ENCODE measurements around the gene PTPRG. TPM values are rescaled to one million over a fixed set of nuclear protein-coding genes. Genes with fewer than 3 reads are reported as not detected.

PTPRG gene
- total RNA-seq, 1 donor = 41.0 TPM

DNA sequence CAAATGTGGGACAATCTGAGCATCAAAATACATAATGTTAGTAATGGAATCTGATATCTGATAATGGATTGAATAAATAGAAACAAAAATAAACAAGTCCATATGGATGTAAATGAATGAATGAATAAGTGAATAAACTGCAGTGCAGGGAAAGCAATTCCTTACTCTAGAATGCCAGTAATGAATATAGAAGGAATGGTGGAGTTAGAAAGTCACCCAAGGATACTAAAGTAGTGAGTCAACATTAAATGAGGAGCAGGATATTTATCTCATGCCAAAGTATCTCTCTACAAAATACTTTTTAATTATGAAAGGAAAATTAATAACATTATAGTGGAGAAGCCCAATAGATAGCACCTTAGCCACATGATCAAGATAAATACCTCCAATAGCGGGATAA, 511.7 kb downstream of the PTPRG start:
- DNase-seq (ENCODE audit: low read depth) = no peak
- H3K4me3 ChIP-seq (ENCODE audit: low read depth, low read length) = no peak overlapping the region
- TF ChIP-seq, protein P1, sequence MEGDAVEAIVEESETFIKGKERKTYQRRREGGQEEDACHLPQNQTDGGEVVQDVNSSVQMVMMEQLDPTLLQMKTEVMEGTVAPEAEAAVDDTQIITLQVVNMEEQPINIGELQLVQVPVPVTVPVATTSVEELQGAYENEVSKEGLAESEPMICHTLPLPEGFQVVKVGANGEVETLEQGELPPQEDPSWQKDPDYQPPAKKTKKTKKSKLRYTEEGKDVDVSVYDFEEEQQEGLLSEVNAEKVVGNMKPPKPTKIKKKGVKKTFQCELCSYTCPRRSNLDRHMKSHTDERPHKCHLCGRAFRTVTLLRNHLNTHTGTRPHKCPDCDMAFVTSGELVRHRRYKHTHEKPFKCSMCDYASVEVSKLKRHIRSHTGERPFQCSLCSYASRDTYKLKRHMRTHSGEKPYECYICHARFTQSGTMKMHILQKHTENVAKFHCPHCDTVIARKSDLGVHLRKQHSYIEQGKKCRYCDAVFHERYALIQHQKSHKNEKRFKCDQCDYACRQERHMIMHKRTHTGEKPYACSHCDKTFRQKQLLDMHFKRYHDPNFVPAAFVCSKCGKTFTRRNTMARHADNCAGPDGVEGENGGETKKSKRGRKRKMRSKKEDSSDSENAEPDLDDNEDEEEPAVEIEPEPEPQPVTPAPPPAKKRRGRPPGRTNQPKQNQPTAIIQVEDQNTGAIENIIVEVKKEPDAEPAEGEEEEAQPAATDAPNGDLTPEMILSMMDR (IDR thresholded peaks at IDR 0.05; ENCODE audit: insufficient read depth, low read depth, low read length) = no peak

DNA sequence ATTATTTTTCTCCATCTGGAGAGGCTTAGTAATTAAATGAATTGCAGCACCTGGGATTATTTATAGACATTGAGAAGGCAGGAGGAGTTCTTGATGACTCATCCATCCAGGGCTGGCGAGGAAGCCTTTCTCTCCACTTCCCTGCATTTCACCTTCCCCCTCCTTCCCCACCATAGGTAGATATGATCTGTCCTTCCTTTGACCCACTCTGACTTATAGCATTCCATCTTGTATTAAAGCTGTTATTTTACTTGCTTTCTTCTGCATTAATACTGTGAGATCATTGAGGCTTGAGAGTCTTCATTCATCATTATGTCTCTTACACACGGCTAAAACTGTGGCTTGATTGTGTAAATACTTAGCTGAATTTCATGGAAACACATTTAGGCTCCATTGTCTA, 523.2 kb downstream of the PTPRG start:
- TF ChIP-seq, protein P1 (IDR thresholded peaks at IDR 0.05; ENCODE audit: insufficient read depth, low read depth, low read length) = no peak
- H3K4me3 ChIP-seq (ENCODE audit: low read depth, low read length) = no peak overlapping the region
- no peak for DNase-seq (ENCODE audit: low read depth)

DNA sequence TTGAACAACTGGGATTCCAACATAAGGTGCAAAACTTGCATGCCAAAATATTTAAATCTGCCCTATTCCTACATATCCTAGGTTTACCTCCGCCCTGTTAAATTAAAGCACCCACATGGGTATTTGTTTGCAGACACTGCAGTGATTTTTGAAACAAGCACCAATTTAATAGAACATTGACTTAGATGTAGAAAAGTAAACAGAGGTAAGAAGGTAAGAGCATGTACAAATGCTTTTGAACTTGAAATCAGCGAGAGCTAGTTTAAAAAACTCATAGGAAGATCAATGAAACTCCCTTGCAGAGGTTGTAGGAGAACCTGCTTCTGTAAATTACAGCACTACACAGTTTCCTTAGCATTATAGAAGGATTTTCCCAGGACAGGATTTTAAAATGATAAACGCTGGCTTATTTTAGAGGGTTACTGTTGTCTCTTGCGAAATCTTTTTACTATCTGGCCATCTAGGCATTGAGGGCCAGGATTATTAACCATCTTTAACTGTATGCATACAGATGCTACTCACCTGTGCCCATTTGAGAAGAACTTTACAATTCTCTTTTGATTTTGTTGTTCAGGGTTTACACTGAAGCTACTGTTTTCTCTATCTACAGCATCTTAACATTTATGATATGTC, 527.2 kb downstream of the PTPRG start:
- TF ChIP-seq, protein P1 (IDR thresholded peaks at IDR 0.05; ENCODE audit: insufficient read depth, low read depth, low read length) = no peak
- no peak for DNase-seq (ENCODE audit: low read depth)
- no peak overlapping the region for H3K4me3 ChIP-seq (ENCODE audit: low read depth, low read length)

DNA sequence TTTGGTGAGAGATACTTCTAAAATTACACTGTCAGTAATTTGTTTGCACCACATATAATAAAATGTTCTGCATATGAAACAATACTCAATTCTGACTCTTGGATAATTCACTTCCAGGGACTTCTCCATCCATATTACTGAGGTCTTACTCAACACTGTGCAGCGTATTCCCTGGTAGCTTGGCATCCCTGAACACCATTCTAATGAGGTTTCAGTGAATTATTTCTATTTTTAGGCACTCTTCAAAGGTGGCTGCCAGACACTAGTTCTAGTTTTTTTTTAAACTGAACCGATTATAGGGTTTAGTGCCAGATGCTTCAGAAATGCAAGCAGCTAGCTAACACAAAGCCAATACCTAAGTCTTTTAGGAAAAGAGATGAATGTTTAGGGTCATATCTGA, 528.7 kb downstream of the PTPRG start:
- H3K4me3 ChIP-seq (ENCODE audit: low read depth, low read length) = no peak overlapping the region
- TF ChIP-seq, protein P1 (IDR thresholded peaks at IDR 0.05; ENCODE audit: insufficient read depth, low read depth, low read length) = no peak
- no peak for DNase-seq (ENCODE audit: low read depth)

DNA sequence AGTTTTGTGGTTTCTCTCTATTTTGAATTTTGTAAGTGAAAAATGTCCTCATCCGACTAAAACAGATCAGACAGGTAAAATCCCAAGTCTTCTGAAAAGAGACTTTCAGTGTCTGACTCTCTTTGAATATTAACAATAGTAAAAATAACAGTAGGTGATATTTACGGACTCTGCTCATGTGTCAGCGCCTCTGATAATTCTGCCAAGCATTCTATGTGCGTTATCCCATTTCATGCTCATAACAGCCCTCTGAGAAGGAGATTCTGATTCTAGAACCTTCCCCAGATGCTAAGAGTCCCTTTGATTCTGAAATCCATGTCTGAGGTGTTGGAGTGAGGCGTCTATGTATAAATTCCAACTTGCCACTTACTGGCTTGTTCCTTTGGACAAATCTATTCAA, 529.1 kb downstream of the PTPRG start:
- no peak overlapping the region for H3K4me3 ChIP-seq (ENCODE audit: low read depth, low read length)
- TF ChIP-seq, protein P1 (IDR thresholded peaks at IDR 0.05; ENCODE audit: insufficient read depth, low read depth, low read length) = no peak
- DNase-seq (ENCODE audit: low read depth) = no peak

DNA sequence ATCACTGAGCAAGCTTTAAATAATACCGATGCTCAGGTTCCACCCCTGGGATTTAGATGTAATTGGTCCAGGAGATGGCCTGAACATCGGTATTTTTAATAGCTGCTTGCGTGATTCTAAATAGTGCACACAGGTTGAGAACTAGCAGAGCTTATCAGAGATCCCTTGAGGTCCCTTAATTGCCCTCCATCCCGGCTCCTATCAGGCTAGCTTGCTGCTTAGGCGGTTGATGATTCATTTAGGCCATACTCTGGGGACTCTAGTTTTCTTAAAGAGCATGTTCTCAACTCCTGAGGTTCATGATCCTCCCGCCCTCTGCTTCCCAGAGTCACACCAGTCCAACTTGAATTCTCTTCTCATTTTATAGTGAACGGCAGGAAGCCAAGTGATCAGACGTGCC, 531.7 kb downstream of the PTPRG start:
- no peak overlapping the region for H3K4me3 ChIP-seq (ENCODE audit: low read depth, low read length)
- TF ChIP-seq, protein P1 (IDR thresholded peaks at IDR 0.05; ENCODE audit: insufficient read depth, low read depth, low read length) = no peak
- DNase-seq (ENCODE audit: low read depth) = no peak

DNA sequence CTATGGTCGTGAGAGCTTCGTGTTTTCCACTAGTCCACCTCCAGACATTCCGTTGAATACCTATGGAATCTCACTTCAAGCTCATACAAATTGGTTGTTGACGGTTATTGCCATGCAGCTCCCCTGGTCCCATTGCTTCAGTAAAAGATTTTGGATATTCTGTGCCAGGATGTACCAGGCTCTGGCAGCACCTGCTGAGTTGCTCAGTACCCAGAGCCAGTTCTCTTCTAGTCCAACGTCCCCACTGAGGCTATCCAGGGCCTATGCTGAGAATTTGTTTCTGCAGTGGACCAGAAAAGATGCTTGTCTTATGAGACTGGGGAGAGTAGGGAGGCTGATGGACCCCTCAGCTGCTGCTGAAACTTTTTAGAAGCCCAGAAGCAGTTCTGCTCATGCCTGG, 533.1 kb downstream of the PTPRG start:
- no peak overlapping the region for H3K4me3 ChIP-seq (ENCODE audit: low read depth, low read length)
- no peak for DNase-seq (ENCODE audit: low read depth)
- TF ChIP-seq, protein P1 (IDR thresholded peaks at IDR 0.05; ENCODE audit: insufficient read depth, low read depth, low read length) = no peak
